Measurements from ENCODE around the gene MRPL49.

The MRPL49 gene

DNA sequence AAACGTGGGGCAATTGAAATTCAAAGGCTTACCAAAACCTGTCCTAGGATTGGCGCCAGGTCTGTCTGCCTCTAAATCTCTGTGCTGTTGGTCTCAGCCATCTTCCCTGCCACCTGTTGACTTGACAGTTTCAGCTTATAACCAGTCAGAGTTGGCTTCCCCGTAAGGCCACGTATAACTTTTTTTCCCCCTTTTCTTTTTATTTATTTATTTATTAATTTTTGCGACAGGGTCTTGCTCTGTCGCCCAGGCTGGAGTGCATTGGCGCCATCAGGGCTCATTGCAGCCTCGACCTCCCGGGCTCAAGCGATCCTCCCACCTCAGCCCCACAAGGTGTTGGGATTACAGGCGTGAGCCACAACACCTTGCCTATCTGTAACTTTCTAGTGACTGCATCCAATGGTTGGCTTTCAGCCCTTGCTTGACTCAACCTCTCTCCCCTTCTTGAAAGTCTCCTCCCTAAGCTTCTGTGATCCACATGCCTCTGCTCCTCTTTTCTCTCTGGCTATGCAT lies 13.6 kb downstream of the MRPL49 start:
- peaks cover 0 to 25% of the 10 kb centered on the region in 2 experiments; a peak in 1 of 3 replicates for H3K36me3 ChIP-seq (ENCODE audit: control insufficient read depth in 2 of 2, insufficient read depth in 1 of 2, low read length in 2 of 2)
- peak overlapping the region; percentile 83 for H3K27ac ChIP-seq (ENCODE audit: extremely low read depth, low read depth, low read length)
- no peaks in the 10 kb centered on the region; the same call in 1 of the 2 replicates for H3K4me1 ChIP-seq (ENCODE audit: control insufficient read depth, insufficient read depth, low read length)
- ChIA-PET CTCF (interaction anchor here (0.5 to 2.3 kb wide), 10 partner anchors 8 to 1163 kb away, joined by 3 to 7 read pairs (median 3); partner anchors contain the start of genes ARL2 and CAPN1), POLR2A (interaction anchor here (0.5 to 4.5 kb wide), 18 partner anchors 9 to 363 kb away, joined by 3 to 57 read pairs (median 6); partner anchors contain the start of genes ARL2, CAPN1, FAU and MALAT1)
- H3K9me3 ChIP-seq (ENCODE audit: control insufficient read depth, insufficient read depth, low read depth, low read length): no peaks in the 10 kb centered on the region
- no peak overlapping the region for H3K4me3 ChIP-seq (ENCODE audit: low read depth, low read length)
- TF ChIP-seq ZNF335 (tag by site-specific recombination; conservative IDR thresholded peaks at IDR 0.05) (no peak), ZNF670 (tag by site-specific recombination; IDR thresholded peaks at IDR 0.05; ENCODE audit: low read depth) (no peak), SCRT2 (tag by site-specific recombination; IDR thresholded peaks at IDR 0.05) (peak; percentile 95), SCRT1 (tag by site-specific recombination; IDR thresholded peaks at IDR 0.05; ENCODE audit: borderline replicate concordance) (peak; percentile 89)

DNA sequence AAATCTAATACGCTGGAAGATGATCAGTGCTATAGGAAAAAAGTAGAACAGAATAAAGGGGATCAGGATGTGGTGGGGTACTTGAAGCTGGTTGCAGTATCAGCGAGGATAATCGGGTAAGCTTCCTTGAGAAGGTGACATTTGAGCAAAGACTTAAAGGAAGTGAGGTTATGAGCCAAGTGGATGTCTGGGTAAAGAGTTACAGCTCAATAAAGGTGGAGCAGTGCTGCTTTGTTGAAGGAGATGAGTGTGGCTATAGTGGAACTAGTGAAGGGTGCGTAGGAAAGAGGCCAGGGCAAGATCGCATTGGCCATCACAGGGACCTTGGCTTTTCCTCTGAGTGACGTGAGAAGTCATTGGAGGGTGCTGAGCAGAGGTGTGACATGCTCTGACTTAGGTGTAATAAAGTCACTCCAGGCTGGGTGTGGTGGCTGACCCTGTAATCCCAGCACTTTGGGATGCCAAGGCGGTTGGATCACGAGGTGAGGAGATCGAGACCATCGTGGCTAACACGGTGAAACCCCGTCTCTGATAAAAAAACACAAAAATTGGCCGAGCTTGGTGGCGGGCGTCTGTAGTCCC lies 14.5 kb downstream of the MRPL49 start:
- Histone ChIP-seq H3K4me3 (ENCODE audit: low read depth, low read length) (no peak overlapping the region), H3K27ac (ENCODE audit: extremely low read depth, low read depth, low read length) (no peak overlapping the region), H3K36me3 (ENCODE audit: control insufficient read depth in 2 of 2, insufficient read depth in 1 of 2, low read length in 2 of 2) (peaks cover 0 to 15% of the 10 kb centered on the region in 2 experiments; a peak in 1 of 3 replicates), H3K4me1 (ENCODE audit: control insufficient read depth, insufficient read depth, low read length) (no peaks in the 10 kb centered on the region; the same call in 1 of the 2 replicates), H3K9me3 (ENCODE audit: control insufficient read depth, insufficient read depth, low read depth, low read length) (no peaks in the 10 kb centered on the region)
- CTCF ChIA-PET: interaction anchor here (0.5 to 1.5 kb wide), 6 partner anchors 13 to 117 kb away, joined by 3 to 7 read pairs (median 3); no protein-coding TSS in a partner anchor
- POLR2A ChIA-PET: interaction anchor here (0.6 to 4.5 kb wide), 4 partner anchors 12 to 24 kb away, joined by 3 to 57 read pairs (median 9); partner anchors contain the start of genes FAU, MRPL49 and ZNHIT2
- TF ChIP-seq ZNF521 (tag by site-specific recombination; IDR thresholded peaks at IDR 0.05) (no peak), ZNF266 (tag by site-specific recombination; IDR thresholded peaks at IDR 0.05; ENCODE audit: low read depth) (no peak), ZNF76 (tag by site-specific recombination; IDR thresholded peaks at IDR 0.05; ENCODE audit: borderline replicate concordance, low read depth) (no peak), ZNF239 (tag by site-specific recombination; IDR thresholded peaks at IDR 0.05) (no peak), HOXD13 (CRISPR knock-in tag; IDR thresholded peaks at IDR 0.05; ENCODE audit: borderline replicate concordance) (no peak), ZNF768 (tag by site-specific recombination; IDR thresholded peaks at IDR 0.05) (no peak), ZNF311 (tag by site-specific recombination; IDR thresholded peaks at IDR 0.05; ENCODE audit: borderline replicate concordance) (no peak), ZNF335 (tag by site-specific recombination; conservative IDR thresholded peaks at IDR 0.05) (no peak), ZNF658 (tag by site-specific recombination; IDR thresholded peaks at IDR 0.05) (no peak), ZNF155 (tag by site-specific recombination; IDR thresholded peaks at IDR 0.05) (no peak), ZNF302 (tag by site-specific recombination; IDR thresholded peaks at IDR 0.05; ENCODE audit: low read depth) (no peak), ZNF544 (tag by site-specific recombination; IDR thresholded peaks at IDR 0.05) (no peak)
- TF ChIP-seq, protein P1, sequence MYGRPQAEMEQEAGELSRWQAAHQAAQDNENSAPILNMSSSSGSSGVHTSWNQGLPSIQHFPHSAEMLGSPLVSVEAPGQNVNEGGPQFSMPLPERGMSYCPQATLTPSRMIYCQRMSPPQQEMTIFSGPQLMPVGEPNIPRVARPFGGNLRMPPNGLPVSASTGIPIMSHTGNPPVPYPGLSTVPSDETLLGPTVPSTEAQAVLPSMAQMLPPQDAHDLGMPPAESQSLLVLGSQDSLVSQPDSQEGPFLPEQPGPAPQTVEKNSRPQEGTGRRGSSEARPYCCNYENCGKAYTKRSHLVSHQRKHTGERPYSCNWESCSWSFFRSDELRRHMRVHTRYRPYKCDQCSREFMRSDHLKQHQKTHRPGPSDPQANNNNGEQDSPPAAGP (tag by site-specific recombination; IDR thresholded peaks at IDR 0.05): no peak
- TF ChIP-seq, protein P2, sequence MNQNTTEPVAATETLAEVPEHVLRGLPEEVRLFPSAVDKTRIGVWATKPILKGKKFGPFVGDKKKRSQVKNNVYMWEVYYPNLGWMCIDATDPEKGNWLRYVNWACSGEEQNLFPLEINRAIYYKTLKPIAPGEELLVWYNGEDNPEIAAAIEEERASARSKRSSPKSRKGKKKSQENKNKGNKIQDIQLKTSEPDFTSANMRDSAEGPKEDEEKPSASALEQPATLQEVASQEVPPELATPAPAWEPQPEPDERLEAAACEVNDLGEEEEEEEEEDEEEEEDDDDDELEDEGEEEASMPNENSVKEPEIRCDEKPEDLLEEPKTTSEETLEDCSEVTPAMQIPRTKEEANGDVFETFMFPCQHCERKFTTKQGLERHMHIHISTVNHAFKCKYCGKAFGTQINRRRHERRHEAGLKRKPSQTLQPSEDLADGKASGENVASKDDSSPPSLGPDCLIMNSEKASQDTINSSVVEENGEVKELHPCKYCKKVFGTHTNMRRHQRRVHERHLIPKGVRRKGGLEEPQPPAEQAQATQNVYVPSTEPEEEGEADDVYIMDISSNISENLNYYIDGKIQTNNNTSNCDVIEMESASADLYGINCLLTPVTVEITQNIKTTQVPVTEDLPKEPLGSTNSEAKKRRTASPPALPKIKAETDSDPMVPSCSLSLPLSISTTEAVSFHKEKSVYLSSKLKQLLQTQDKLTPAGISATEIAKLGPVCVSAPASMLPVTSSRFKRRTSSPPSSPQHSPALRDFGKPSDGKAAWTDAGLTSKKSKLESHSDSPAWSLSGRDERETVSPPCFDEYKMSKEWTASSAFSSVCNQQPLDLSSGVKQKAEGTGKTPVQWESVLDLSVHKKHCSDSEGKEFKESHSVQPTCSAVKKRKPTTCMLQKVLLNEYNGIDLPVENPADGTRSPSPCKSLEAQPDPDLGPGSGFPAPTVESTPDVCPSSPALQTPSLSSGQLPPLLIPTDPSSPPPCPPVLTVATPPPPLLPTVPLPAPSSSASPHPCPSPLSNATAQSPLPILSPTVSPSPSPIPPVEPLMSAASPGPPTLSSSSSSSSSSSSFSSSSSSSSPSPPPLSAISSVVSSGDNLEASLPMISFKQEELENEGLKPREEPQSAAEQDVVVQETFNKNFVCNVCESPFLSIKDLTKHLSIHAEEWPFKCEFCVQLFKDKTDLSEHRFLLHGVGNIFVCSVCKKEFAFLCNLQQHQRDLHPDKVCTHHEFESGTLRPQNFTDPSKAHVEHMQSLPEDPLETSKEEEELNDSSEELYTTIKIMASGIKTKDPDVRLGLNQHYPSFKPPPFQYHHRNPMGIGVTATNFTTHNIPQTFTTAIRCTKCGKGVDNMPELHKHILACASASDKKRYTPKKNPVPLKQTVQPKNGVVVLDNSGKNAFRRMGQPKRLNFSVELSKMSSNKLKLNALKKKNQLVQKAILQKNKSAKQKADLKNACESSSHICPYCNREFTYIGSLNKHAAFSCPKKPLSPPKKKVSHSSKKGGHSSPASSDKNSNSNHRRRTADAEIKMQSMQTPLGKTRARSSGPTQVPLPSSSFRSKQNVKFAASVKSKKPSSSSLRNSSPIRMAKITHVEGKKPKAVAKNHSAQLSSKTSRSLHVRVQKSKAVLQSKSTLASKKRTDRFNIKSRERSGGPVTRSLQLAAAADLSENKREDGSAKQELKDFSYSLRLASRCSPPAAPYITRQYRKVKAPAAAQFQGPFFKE (tag by site-specific recombination; IDR thresholded peaks at IDR 0.05; ENCODE audit: borderline replicate concordance): no peak
- TF ChIP-seq, protein P3, sequence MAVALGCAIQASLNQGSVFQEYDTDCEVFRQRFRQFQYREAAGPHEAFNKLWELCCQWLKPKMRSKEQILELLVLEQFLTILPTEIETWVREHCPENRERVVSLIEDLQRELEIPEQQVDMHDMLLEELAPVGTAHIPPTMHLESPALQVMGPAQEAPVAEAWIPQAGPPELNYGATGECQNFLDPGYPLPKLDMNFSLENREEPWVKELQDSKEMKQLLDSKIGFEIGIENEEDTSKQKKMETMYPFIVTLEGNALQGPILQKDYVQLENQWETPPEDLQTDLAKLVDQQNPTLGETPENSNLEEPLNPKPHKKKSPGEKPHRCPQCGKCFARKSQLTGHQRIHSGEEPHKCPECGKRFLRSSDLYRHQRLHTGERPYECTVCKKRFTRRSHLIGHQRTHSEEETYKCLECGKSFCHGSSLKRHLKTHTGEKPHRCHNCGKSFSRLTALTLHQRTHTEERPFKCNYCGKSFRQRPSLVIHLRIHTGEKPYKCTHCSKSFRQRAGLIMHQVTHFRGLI (tag by site-specific recombination; IDR thresholded peaks at IDR 0.05): no peak
- TF ChIP-seq, protein P4, sequence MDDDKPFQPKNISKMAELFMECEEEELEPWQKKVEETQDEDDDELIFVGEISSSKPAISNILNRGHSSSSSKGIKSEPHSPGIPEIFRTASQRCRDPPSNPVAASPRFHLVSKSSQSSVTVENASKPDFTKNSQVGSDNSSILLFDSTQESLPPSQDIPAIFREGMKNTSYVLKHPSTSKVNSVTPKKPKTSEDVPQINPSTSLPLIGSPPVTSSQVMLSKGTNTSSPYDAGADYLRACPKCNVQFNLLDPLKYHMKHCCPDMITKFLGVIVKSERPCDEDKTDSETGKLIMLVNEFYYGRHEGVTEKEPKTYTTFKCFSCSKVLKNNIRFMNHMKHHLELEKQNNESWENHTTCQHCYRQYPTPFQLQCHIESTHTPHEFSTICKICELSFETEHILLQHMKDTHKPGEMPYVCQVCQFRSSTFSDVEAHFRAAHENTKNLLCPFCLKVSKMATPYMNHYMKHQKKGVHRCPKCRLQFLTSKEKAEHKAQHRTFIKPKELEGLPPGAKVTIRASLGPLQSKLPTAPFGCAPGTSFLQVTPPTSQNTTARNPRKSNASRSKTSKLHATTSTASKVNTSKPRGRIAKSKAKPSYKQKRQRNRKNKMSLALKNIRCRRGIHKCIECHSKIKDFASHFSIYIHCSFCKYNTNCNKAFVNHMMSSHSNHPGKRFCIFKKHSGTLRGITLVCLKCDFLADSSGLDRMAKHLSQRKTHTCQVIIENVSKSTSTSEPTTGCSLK (tag by site-specific recombination; IDR thresholded peaks at IDR 0.05): no peak
- TF ChIP-seq, protein P5, sequence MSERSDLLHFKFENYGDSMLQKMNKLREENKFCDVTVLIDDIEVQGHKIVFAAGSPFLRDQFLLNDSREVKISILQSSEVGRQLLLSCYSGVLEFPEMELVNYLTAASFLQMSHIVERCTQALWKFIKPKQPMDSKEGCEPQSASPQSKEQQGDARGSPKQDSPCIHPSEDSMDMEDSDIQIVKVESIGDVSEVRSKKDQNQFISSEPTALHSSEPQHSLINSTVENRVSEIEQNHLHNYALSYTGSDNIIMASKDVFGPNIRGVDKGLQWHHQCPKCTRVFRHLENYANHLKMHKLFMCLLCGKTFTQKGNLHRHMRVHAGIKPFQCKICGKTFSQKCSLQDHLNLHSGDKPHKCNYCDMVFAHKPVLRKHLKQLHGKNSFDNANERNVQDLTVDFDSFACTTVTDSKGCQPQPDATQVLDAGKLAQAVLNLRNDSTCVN (tag by site-specific recombination; optimal IDR thresholded peaks at IDR 0.05): no peak

All from HEK293 (cell line).